Hypothalamus (tissue), 51 donors: Measurements from ENCODE around the gene TMEM14A.
A peak's percentile ranks its signal among the peaks of the same experiment; 100 is the strongest.
"Not testable (repeated sequence)": the region's sequence is repeated elsewhere in the genome, so short reads cannot be mapped to it uniquely, and the experiment has no call there.

Experiments
- DNase-seq, 51 donors: peaks; one replicate each; lab custom pipeline; 2025; lab: John Stamatoyannopoulos, UW

Gene TMEM14A

DNA sequence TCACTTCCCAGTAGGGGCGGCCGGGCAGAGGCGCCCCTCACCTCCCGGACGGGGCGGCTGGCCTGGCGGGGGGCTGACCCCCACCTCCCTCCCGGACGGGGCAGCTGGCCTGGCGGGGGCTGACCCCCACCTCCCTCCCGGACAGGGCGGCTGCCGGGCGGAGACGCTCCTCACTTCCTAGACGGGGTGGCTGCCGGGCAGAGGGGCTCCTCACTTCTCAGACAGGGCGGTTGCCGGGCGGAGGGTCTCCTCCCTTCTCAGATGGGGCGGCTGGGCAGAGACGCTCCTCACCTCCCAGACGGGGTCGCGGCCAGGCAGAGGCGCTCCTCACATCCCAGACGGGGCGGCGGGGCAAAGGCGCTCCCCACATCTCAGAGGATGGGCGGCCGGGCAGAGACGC, 15.0 kb upstream of the TMEM14A start:
- not testable (repeated sequence) for DNase-seq

DNA sequence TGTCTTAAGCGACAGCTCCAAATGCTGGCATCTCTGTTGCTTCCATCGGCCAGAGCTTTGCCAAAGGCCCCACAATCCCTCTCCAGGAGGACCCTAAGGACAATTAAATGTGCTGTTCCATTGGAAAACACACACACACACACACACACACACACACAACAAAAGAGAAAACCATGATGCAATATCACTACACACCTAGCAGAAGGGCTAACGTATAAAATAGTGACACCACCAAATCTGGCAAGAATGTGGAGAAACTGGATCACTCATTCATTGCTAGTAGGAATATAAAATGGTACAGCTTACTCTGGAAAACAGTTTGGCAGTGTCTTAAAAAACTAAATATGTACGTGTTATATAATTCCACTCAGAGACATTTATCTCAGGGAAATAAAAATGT, 13.0 kb upstream of the TMEM14A start:
- no peak for DNase-seq

DNA sequence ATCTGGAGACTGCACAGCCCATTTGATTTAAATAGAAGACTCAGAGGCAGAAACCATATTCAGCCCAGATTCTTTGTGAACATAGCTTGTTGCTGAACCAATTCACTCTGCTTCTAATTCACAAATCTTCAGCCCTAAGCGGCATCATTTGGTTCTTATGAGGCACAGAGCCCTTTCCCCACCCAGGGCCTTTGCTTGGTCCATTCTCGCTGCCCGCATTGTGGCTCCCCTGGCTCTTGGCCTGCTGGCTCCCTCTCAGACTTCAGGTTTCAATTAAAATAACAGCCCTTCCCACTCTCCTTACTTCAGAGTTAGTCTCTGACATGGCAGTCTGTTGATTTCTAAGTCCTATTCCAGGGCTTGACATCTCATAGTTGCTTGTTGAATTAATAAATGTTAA, 9.4 kb upstream of the TMEM14A start:
- no peak for DNase-seq

DNA sequence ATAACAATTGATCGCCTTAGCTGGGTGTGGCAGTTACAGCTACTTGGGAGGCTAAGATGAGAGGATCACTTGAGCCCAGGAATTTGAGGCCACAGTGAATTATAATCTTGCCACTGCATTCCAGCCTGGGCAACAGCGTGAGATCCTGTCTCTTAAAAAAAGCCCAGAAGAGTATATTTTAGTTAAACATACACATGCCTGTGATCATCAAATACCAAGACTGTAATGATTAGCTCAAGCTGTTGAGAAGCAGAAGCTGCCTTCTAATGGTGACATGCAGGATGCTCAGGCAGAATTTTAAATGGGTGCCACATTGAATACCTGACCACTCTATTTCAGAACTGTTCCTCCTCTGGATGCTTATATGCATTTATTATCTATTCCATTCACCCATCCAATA, 8.9 kb upstream of the TMEM14A start:
- DNase-seq, result no peak

DNA sequence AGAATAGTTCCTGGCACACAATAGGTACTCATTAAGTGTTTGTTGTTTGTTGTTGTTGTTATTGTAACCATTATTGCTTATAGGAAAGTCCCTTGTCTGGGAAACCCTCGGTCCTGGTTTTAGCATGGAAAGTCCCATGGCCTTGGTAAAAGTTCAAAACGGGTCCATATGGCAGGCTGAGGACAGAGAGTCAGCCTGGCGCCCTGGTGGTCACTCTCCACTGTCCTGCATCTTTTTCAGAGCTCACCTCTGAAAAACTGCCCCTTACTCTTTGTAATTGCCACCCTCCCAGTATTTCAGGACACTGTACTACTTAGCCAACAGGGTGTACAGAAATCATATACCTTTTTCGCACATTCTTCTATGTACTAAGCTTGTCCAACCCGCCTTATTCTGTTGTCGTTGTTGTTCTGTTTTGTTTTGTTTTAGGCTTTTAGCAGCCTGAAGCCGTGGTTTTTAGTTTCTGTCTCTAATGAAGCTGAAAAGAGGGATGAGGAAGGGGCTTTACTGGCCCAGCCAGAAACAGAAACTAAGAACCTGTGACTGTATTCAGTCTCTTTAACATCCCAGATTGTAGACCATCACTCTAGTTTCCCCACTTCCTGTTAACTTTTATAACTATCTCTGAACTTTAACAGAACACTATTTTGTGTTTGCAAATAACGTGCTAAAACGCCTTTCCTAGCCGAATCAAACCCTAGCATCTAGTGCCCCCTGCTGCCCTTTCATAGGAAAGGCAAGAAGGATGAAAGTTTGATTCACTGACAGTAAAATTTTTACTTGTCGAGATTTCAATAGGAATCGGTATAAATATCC, 7.6 kb upstream of the TMEM14A start:
- DNase-seq, result peak in 27 of 51 donors; percentile 1 to 80 (median 18)

DNA sequence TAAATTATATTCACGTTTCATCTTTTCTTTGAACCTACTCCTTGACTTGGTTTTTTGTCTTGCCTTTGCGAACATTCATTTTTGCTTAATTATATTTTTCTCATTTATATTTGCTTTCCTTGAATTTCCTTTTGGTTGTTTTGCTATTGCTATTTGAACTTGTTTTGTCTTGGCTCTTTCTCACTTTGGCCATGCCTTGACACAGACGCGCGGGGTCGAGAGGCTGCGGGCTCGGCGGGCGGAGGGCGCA, 7.1 kb upstream of the TMEM14A start:
- DNase-seq, result no peak

DNA sequence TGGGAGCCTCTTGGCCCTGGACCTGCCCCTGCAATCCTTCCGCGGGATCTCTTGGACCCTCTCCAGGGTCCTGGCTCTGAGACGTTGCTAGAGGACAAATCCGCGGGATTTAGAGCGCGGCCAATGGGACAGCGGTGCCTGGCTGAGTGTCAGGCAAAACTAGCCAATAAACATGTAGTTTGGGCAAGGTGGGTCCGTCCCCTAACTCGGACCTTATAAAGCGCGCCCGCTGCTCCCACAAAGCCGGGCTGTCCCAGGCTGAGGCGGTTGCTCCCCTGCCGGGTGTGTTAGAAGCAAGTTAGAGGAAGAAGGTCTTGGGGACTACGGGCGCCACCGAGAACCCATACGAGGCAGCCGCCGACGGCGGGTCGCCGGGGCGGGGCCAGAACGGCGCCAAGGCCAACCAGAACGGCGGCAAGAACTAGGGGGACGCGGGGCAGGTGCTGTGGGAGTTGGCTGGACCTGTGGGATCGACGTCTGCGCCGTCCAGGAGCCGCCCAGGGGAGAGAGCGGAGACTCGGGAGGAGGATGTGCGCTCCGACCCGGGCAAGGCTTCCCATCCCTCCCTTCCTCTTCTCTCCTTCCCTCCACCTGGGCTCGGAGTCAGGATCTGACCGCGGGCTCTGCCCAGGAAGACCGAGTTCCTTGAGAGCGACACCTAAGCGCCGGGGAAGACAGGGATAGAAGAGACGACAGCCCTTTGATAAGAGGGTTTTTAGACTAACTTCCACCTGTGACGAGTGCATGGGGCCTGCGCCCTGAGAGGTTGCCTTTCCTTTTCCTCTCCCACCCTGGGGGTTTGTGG, 6.5 kb upstream of the TMEM14A start:
- DNase-seq, result peak; percentile 23 to 91 (median 75)

DNA sequence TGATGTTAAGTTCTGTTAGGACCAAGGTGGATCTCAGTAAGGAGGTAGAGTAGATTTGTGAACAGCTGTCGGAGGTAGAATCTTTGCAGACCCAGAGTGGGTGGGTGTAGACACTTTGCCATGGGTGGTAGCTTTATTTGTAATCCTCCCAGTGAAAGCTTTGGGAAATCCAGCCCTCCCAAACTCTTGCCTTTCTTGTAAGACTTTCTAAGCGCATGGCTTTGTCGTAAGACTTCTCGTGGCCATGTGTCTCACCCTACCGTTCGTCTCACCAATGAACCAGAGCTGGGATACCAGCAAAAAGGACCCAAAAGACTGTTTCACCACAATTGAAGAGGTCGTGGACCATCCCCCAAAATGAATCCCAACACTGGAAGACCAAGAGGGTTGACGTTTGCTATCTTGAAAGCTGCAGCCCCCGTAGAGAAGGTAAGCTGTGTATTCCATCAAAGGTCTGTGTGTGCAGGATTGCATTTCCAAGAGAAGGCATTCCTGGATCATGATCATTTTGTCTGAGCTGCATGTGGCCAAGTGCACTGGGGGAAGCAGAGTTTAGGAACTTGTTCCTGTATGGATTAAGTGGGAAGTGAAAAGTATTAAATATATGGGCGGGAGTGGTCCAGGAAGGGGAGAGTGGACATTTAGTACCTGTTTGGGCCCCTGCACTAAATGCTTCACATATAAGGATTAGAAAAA, 5.8 kb upstream of the TMEM14A start:
- DNase-seq, result no peak

DNA sequence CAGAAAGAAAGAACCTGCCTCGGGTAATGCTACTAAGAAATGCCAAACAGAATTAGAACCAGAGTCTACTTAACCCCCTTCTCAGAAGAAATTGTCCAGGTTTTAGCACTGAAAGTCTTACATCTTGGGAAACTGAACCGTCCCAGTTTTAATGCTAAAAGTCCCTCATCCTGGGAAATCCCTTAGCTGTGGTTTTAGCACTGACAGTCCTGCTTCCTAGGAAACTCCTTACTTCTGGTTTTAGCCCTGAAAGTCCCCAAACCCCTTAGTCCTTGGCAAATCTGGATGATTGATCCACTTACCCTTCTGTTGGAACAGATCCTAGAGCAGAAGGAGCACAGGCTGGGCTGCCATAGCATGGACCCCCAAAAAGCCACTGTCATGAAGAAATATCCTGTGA, 4.8 kb upstream of the TMEM14A start:
- DNase-seq, result no peak

DNA sequence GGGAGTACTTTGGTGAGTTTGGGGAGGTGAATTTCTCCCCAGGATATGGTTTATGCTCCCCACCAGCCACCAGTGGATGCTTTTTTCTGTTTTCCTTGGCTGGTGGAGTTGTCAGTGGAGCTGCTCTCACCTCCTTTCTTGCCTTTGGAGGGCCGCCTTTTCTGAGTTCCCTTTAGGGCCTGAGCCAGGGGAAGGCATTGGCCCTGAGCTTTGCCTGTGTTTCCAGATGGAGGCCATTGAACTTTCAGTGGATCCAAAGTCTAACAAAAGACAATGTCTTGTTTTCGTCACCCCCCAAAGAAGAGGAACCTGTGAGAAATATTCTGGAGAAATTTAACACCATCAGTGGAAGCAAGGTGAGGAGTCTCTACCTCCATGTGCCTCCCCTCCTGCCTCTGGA, 4.4 kb upstream of the TMEM14A start:
- no peak for DNase-seq

DNA sequence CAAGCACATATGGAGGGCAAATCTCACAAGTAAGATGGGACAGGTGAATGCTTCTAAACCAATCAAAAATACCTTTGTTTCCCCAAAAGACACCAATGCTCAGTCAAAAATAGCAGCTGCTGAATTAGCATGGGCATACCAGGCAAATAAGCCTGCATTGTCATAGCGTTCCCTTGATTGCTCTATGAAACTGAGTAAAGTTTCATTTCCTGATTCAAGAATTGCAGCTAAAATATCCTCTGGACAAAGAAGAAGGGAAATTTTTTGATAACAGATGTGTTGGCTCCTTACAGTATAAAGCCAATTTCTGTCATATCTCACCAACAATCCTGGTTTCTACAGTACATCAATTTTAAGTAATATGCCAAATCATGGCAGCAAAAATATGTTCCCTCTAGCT, 3.3 kb upstream of the TMEM14A start:
- peak in 1 of 51 donors; percentile 1 for DNase-seq

DNA sequence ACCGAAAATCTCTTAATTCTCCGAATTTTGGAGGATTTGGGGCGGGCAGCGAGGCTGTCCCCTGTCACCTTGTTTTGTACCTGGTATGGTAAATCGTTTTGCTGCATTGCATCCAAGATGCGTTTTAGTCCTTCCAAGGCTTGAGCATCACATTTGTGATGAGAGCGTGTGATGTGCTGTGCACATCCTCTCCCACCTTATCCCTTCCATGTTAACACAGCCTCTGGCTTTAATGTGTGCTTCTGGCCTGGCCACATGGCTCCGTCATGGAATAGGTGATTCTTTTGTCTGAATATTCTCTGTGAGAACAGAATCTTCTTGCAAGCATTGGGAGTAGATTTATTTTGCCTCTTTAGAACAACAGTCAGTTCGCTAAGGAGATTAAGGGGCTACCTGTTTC, 763 bp downstream of the TMEM14A start:
- peak in 4 of 51 donors; percentile 5 to 61 (median 7) for DNase-seq

DNA sequence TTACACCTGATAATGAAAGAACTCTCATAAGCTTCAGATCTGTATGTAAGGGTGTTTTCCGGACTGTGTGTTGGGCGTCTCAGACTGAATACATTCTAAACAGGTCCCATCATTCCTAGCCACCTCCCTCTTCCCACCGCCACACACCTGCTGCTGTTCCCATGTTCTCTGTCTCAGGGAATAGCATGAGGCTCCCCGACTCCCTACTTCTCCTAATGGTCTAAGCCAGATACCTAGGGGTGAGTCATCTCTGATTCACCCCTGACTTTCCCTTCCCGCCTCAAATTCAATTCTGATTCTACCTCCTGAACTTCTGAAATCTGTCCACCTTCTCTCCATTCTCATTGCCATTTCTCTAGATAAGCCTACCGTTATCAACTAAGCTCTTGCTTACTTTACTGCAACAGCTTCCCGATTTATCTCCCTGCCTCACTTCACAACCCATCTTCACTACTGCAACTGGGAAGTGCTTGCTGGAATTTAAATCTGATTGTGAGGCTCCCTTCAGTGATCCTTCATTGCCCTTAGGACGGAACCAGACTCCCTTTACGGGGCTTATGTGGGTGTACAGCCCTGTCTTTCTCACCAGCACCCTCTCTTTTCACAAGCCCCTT, 1.6 kb downstream of the TMEM14A start:
- peak in 1 of 51 donors; percentile 6 for DNase-seq

DNA sequence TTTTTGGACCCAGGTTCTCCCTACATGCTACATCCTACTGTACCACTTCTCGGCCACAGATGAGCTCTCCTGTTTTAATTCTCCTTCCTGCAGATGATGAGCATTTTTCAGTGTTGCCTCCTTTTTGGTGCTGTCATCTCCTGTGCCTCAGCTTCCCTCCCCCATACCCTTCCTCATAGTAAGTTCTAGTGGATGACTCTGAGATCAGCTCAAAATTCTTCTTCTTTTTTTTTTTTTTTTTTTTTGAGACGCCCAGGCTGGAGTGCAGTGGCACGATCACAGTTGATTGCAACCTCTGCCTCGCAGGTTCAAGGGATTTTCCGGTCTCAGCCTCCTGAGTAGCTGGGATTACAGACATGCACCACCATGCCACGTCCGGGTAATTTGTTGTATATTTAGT, 3.8 kb downstream of the TMEM14A start:
- no peak for DNase-seq

DNA sequence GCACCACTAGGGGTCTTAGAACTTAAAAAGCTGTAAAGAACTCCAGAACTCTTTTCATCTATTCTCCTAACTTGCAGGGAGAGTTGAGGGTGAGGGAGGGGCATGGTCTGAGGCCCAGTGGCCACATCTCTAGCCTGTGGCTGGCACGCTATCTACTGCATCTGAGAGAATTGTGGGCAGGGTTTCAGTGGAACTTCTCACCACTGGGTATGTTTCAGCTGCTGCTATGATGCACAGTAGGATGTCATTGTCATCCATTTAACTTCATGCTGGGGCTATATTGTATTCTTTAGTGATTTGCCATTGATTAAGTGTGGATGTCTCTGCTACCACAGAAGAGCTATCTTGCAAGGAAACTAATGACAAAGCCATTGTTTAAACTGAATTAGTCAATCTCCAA, 4.5 kb downstream of the TMEM14A start:
- DNase-seq, result no peak

DNA sequence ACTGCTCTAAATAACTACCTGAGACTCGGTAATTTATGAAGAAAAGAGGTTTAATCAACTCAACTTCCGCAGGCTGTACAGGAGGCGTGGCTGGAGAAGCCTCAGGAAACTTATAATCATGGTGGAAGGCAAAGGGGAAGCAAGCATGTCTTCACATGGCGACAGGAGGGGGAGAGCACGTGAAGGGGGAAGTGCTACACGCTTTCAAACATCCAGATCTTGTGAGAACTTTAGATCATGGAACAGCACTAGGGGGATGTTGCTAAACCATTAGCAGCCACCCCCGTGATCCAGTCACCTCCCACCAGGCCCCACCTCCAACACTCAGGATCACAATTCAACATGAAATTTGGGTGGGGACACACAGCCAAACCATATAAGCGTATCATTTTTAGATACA, 5.7 kb downstream of the TMEM14A start:
- DNase-seq, result not testable (repeated sequence)

DNA sequence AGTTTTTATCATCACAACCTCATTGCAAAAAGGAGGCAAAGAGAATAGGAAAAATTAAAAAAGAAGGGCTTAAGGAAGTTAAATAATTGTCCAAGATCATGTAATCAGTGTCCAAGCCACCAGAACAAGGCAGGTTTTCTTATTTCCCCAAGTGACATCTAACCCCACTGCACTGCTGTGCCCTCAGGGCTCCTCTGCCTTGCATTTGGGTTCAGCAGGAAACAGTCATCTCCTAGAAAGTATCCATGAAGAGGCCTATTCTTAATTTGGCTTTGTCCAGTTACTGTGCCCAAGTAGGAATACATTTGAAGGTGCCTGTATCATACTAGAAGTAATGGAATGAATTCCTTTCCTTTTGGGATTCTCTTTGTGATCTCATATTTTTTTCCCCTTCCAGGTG, 10.5 kb downstream of the TMEM14A start:
- no peak for DNase-seq

DNA sequence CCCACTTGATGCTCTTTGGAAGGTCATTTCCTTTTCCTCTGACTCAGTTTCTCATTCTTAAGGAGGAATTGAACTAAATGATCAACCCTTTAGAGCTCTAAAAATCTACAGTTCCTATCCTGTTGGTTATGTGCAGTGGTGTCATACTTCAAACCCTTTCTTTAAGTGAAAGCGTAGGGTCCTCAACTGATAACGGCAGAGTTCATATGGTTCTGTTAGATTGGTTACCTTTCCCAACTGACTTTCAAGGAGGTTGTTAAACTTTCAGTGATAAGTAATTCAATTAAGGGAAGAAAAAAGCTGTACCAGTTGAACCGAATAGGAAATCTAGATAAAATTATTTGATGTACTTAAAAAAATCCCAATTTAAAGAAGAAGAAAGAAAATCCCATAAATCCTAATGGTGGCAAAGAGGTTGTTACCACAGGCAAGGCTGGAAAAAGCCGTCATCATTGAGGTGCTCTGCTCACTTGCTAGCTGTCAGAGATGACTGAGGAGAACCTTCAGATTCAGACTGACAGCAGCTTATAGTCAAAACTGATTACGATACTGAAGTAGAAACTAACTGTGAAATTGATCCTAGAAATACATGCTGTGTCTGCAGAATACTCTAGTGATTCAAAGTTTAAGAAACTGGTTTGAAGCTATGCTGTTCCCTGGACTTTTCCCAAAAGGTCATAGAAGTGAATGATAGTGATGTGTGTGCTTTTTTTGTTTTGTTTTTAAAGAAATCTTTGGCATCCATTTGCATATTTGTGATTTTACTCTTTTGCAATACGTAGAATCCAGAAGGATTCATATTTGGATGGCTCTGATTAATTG, 16.2 kb downstream of the TMEM14A start:
- DNase-seq, result no peak

DNA sequence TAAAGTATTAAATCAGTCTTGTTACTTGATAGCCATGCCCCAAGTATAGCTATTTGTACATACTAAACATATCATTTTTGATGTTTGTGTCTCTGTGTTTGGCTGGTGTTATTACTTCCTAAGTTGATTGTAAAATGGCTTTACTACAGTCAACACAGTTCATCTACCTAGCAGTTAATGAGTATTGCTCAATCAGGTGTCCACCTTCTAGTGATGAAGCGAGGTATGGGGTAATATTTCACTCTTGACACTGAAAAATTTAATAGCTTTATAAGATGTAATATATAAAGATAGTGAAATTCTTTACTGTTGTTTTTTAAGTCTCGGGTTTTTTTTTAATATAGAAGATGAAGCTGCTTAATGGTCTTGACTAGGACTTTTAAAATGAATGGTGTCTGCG, 18.9 kb downstream of the TMEM14A start:
- no peak for DNase-seq

DNA sequence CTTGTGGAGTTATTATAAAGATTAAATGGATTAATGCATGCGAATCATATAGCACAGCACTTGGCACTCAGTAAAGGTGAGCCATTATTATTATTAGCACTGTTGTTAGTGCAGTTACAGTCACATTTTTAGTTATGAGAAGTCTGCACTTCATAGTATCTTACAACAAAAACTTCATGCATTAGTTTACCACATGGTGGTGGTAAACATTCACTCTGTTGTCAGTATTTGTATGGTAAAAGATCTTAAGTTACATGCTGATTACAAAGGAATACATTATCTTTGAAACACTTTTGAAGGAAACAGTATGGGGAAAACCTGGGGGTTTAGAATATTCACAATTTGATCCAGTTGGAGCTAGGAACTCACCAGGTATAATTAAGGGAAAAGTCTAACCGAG, 20.8 kb downstream of the TMEM14A start:
- no peak for DNase-seq
